Smooth muscle cell of bladder (primary cell): ENCODE measurements around the gene CIART. TPM values are rescaled to one million over a fixed set of nuclear protein-coding genes. Genes with fewer than 3 reads are reported as not detected.

Experiments used
- total RNA-seq: library from RNA; depleted of rRNA; stranded (reverse); fragments of >200 nt; gene quantifications from 2 replicates; pipeline ENCODE4 v1.2.3, GENCODE V29; 2014

The CIART gene
- total RNA-seq = 3.0 and 4.6 TPM in 2 replicates

DNA sequence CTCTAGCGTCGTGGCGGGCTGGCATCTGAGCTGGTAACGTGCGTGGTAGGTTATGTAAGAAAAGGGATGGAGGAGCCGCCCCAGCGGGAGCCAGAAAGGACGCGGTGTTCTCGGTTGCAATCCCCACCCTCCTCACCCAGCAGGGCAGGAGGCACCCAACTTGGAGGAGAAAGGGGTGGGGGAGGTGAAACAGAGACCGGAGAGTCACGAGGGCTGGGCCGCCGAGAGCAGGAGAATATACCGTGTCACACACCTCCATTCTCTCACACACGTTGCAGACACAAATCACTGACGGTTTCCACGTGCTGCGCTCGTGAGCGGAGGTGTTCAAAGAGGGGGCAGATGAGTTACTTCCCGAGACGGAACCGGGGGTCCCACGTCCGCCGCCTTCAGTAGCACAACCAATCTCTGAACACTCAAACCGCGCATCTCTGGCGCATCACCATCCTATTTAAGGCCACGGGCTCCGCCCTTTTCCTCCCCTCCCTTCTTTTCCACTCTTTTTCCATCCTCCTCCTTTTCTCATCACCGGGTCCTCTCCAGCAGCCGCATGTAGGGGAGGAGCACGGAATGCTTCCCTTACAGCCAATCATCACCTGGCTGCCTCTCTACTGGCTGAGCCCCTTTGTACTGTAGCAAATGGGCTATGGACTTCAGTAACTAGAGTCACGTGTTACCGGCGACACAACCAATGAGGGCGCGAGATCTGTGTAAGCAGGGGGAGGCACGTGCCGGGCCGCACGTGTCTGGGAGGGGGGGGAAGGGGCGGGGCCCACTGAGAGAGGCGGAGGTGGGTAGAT is at the start of gene CIART:
Gene CIART, plus strand, starts transcription at position 797 of the 800 bp plus-strand sequence. CDS start 714 bp downstream, outside the sequence.

DNA sequence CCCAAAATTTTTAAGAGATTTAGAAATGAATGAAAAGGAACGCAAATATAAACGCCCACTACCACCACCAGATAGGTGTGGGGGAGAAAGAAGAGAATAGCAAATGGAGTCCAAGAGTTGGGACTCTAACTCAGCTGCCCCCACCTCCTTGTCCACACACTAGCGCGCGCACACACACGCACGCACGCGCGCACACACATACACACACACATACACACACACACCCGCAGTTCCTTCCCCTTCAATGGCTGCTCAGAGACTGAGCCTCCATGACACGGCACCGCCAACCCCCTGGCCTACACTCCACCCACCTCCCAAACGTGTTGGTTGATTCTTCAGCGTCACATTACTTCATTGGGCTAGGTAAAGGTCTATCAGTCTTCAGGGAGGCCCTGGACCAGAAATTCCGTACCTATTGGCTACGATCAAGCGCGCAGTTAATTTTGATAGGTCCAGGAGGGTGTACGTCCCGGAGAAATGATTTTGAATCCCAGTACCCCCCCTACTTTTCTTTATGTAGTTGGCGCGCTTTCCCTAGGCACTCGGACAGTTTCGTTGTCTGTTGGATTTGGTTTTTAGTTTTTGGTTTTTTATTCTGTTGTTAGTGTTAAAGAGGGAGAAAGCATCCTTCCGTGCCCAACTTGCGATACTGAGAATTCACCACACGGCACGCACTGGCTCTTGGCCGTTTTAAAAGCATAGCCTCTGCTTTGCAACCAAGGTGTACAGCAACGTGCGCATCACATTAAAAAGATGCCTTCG is 46.3 kb upstream of the CIART start, which contains the start of gene ANP32E:
Gene ANP32E, minus strand, starts transcription at position 261 of the 762 bp plus-strand sequence. CDS start 326 bp downstream, outside the sequence.

GRCh38 chr1:150257624-150258585 is 24.4 kb upstream of the CIART start, which contains the start of gene CA14:
Gene CA14 (plus strand): TSS chr1:150257774. CDS start chr1:150258129, 355 bp downstream.

DNA sequence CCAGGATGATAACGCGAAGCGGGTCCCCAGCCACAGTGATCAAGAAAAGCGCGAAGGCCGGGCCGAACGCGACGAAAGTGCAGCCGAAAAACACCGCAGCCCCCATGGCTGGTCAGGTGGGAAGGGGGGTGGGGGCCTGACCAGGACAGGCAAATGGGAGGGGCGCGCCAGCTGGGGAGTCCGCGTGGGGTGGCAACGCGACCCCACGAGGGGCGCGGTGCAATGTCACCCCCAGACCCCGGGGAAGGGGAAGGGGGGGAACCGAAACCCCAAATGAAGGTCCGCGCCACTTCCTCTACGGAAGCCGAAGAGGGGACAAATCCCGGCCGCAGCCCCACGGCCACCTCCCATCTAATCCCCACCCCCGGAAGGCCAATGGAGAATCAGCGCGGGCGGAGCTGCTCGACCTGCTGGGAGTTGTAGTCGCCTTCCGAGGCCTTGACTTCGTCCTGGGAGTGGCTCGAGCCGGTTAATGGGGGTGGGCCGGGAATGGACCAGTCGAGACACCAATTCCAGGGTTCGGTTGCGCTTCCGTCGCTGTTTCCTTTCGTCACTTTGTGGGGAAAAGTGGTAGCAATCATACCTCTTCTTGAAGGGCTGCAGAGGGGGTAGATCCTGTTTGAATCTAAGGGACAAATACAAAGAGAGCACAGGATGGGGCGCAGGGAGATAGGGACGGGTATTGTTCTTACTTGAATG is 13.5 kb upstream of the CIART start, which contains the start of gene APH1A:
Gene APH1A, minus strand, starts transcription at position 312 of the 699 bp plus-strand sequence. Its CDS starts 206 bp downstream, at position 106.

GRCh38 chr1:150293433-150294253 is 11.3 kb downstream of the CIART start, which contains the start of gene MRPS21:
Gene MRPS21 (plus strand): TSS chr1:150293861. CDS start chr1:150294367, 506 bp downstream.

Other genes starting within 250 kb of the CIART start
- gene VPS45, start 214.8 kb upstream of the CIART start, total RNA-seq = 29.6 and 32.4 TPM in 2 replicates
- gene PLEKHO1, start 132.6 kb upstream of the CIART start, total RNA-seq = 45.7 and 64.1 TPM in 2 replicates
- gene ANP32E, start 46.4 kb upstream of the CIART start, total RNA-seq = 14.9 and 19.5 TPM in 2 replicates
- gene CA14, start 24.8 kb upstream of the CIART start, total RNA-seq = not detected in 2 replicates
- 92.0 and 110 TPM in 2 replicates for gene APH1A, start 13.5 kb upstream of the CIART start, total RNA-seq
- 11.5 and 12.5 TPM in 2 replicates for gene C1orf54, start 9.8 kb upstream of the CIART start, total RNA-seq
- gene MRPS21, start 11.3 kb downstream of the CIART start, total RNA-seq = 107 and 111 TPM in 2 replicates
- gene PRPF3, start 39.0 kb downstream of the CIART start, total RNA-seq = 29.9 and 38.6 TPM in 2 replicates
- 4.9 and 5.4 TPM in 2 replicates for gene RPRD2, start 81.6 kb downstream of the CIART start, total RNA-seq
- 10.8 and 13.5 TPM in 2 replicates for gene TARS2, start 204.9 kb downstream of the CIART start, total RNA-seq
- 6.3 and 7.8 TPM in 2 replicates for gene ECM1, start 225.6 kb downstream of the CIART start, total RNA-seq
- 0.18 and 0.57 TPM in 2 replicates for gene FALEC, start 233.2 kb downstream of the CIART start, total RNA-seq